Lung (tissue), 12 donors: Measurements from ENCODE around the gene SLC12A7. TPM values are rescaled to one million over a fixed set of nuclear protein-coding genes. Genes with fewer than 3 reads are reported as not detected.

ENCODE experiments used
- ATAC-seq: fragments of 200-7000 bp; cut with Tn5 transposase; one replicate; pipeline ENCODE4 v1.9.1; 2020; ENCODE audit warnings: moderate number of reproducible peaks; ENCODE audit not compliant: insufficient read depth, low FRiP score
- DNase-seq, 3 donors: peaks; one replicate each; pipeline ENCODE4 v3.0.0-alpha.2; 2013 to 2017
- H3K27ac ChIP-seq, 2 donors: one replicate each; pipeline ENCODE4 v1.5.1; 2013; ENCODE audit warnings: mild to moderate bottlenecking in 2 of 2, moderate library complexity in 2 of 2, control low read depth in 1 of 2, inconsistent platforms in 1 of 2, low read depth in 1 of 2, low read length in 1 of 2
- H3K27me3 ChIP-seq, 3 donors: one replicate each; pipeline ENCODE4 v1.5.1; 2013; ENCODE audit warnings: low read length in 2 of 3; ENCODE audit not compliant: control insufficient read depth in 3 of 3, insufficient read depth in 3 of 3
- H3K36me3 ChIP-seq, 4 donors: one replicate each; pipeline ENCODE4 v1.5.1; 2013; ENCODE audit warnings: low read length in 4 of 4, mild to moderate bottlenecking in 1 of 4, moderate library complexity in 1 of 4; ENCODE audit not compliant: control insufficient read depth in 4 of 4, insufficient read depth in 4 of 4
- H3K4me1 ChIP-seq, 5 donors: one replicate each; pipeline ENCODE4 v1.5.1; 2013; ENCODE audit warnings: low read length in 5 of 5, mild to moderate bottlenecking in 2 of 5, moderate library complexity in 1 of 5; ENCODE audit not compliant: control insufficient read depth in 5 of 5, insufficient read depth in 5 of 5
- H3K4me3 ChIP-seq: one replicate; pipeline ENCODE4 v1.5.1; 2013; ENCODE audit warnings: mild to moderate bottlenecking, control low read depth, moderate library complexity
- H3K9ac ChIP-seq, 2 donors: one replicate each; pipeline ENCODE4 v1.5.1; 2013; ENCODE audit warnings: low read length in 2 of 2, control low read depth in 1 of 2; ENCODE audit not compliant: insufficient read depth in 1 of 2
- H3K9me3 ChIP-seq, 4 donors: one replicate each; pipeline ENCODE4 v1.5.1; 2013; ENCODE audit warnings: low read length in 3 of 4, mild to moderate bottlenecking in 1 of 4, moderate library complexity in 1 of 4; ENCODE audit not compliant: control insufficient read depth in 4 of 4, insufficient read depth in 3 of 4
- WGBS, 2 donors: extraction: QIAGEN DNeasy Blood & Tissue Kit; methylation state at CpG; one replicate each; pipeline ENCODE4 v1.1.7; 2013; 5-methylcytosine and 5-hydroxymethylcytosine counted together
- polyA plus RNA-seq, 2 donors: library from polyadenylated mRNA; stranded (reverse); fragments of 200-250 nt; gene quantifications; one replicate each; pipeline ENCODE4 v1.2.1, GENCODE V29; 2013
- total RNA-seq, 2 donors: library from RNA; depleted of rRNA in 1 of 2; stranded (reverse); fragments of >200 nt in 1 of 2; gene quantifications; one replicate each; pipeline ENCODE4 v1.2.1, GENCODE V29; 2014 to 2021
- TF ChIP-seq, protein P1 (sequence below): IDR thresholded peaks from 2 replicates; pipeline ENCODE4 v1.5.1; 2012; ENCODE audit warnings: mild to moderate bottlenecking; ENCODE audit errors: control extremely low read depth, extremely low read depth
- donor health status: control.
- donor health status: control.
- donor health status: Bipolar disorder and iron deficiency.
- donor health status: healthy.
- donor health status: DM: yes; HTN: yes; CAD: no.

SLC12A7 gene
- total and polyA plus RNA-seq, 4 donors: 14.8 to 50.4 (median 39.8) TPM

DNA sequence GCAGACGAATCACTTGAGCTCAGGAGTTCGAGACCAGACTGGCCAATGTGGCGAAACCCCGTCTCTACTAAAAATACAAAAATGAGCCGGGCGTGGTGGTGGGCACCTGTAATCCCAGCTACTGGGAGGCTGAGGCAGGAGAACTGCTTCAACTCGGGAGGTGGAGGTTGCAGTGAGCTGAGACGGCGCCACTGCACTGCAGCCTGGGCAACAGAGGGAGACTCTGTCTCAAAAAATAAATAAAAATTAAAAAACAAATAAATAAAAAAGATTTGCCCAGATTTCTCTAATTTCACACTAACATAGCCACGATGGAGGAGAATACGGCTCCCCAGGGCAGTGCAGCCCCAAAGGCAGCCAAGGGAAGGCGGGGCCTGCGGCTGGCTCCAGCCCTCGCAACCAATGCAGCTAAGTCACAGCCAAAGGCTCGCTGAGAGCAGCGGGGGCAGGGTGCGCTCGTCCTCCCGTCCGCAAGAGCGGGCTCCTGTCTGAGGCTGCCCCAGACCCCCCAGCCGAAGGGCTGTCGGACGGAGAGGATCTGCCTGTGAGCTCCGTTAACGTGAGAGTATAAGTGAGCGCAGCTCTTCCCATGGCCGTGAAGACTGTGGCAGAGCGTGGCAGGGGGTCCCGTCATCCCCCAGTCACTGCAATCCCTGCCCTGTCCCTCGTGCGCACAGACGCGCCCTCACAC is 43.5 kb downstream of the SLC12A7 start:
- TF ChIP-seq, protein P1, sequence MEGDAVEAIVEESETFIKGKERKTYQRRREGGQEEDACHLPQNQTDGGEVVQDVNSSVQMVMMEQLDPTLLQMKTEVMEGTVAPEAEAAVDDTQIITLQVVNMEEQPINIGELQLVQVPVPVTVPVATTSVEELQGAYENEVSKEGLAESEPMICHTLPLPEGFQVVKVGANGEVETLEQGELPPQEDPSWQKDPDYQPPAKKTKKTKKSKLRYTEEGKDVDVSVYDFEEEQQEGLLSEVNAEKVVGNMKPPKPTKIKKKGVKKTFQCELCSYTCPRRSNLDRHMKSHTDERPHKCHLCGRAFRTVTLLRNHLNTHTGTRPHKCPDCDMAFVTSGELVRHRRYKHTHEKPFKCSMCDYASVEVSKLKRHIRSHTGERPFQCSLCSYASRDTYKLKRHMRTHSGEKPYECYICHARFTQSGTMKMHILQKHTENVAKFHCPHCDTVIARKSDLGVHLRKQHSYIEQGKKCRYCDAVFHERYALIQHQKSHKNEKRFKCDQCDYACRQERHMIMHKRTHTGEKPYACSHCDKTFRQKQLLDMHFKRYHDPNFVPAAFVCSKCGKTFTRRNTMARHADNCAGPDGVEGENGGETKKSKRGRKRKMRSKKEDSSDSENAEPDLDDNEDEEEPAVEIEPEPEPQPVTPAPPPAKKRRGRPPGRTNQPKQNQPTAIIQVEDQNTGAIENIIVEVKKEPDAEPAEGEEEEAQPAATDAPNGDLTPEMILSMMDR: no peak
- 91 to 95% methylated on average over 34 of the region's 34 CpGs for WGBS, 2 donors
- Histone ChIP-seq H3K27me3 (no peaks in the 10 kb centered on the region), H3K4me1 (no peaks in the 10 kb centered on the region), H3K9ac (no peak overlapping the region), H3K36me3 (peaks cover 2 to 53% (median 7%) of the 10 kb centered on the region in 4 donors), H3K9me3 (peaks cover 0 to 2% (median 0%) of the 10 kb centered on the region in 4 donors), H3K27ac (no peak overlapping the region), H3K4me3 (no peak overlapping the region)
- ATAC-seq (no peak), DNase-seq (no peak)

DNA sequence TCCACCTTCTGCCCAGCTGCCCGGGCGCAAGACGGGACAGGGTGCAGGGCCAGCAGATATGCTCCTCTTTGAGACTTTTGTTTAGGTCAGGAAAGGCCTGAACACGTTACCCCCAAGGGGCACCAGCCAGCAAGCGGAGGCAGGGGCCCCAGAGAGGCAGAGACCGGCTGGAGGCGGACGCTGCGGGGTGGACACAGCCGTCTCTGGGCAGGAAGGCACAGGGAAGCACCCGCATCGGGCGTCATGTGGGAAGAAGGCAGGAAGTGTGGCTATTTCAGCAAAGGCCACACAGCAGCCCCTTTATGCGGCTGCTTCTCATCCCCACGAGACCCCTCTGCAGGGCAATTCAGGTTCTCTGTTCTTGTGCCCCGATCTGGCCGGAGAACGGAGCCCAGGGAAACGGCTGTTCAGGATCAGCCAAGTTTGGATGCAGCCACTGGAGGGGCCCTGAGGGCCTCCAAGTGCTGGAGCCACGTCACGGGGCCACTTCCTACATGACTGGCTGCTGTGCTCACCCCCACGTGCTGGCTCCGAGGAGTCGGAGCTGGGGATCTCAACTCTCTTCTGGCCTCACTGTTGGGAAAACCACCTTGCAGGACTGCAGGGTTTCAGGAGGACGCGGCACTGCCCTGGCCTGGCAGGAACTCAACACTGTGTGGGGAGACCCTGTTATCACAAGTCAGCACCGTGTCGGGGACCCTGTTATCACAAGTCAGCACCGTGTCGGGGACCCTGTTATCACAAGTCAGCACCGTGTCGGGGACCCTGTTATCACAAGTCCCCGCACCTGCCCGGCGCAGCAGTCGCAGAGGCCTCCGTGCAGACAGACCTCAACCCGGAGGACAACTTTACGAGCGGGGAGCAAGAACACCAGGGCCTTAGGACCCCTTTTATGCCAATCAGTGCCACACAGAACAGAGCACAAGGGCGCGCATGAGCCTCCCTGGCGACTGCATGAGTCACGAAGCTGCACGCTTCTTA is 44.4 kb downstream of the SLC12A7 start:
- Histone ChIP-seq H3K27me3 (no peaks in the 10 kb centered on the region), H3K9ac (no peak overlapping the region), H3K27ac (no peak overlapping the region), H3K9me3 (peaks cover 0 to 2% (median 0%) of the 10 kb centered on the region in 4 donors), H3K4me1 (no peaks in the 10 kb centered on the region), H3K36me3 (peaks cover 0 to 59% (median 10%) of the 10 kb centered on the region in 4 donors), H3K4me3 (no peak overlapping the region)
- no peak for ATAC-seq
- TF ChIP-seq, protein P1: no peak
- 92 to 94% methylated on average over 45 of the region's 45 CpGs for WGBS, 2 donors
- no peak for DNase-seq

DNA sequence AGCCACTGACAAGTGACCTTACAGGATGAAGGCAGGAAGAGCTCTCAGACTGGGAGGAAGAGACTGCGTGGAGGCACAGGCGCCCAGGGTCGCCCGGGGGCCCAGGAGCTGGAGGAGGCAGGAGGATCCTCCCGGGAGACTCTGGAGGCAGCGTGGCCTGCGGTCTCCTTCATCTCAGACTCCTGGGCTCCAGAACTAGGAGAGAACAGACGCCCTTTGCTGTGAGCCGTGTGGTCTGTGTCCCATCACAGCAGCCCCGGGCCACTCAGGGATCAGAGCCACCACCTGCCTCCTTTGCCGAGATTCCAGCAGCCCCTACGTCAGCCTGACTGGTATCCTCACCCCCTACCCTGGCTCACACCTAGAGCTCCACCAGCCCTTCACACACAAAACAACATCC is 45.2 kb downstream of the SLC12A7 start:
- no peak for DNase-seq
- TF ChIP-seq, protein P1: no peak
- WGBS, 2 donors: 90 to 94% methylated on average over 10 to 12 of the region's 12 CpGs

More for the DNA sequence above, 45.2 kb downstream of the SLC12A7 start:
- no peak for ATAC-seq
- Histone ChIP-seq H3K27me3 (no peaks in the 10 kb centered on the region), H3K9ac (no peak overlapping the region), H3K4me3 (no peak overlapping the region), H3K27ac (no peak overlapping the region), H3K36me3 (peaks cover 0 to 65% (median 10%) of the 10 kb centered on the region in 4 donors), H3K4me1 (no peaks in the 10 kb centered on the region), H3K9me3 (peaks cover 0 to 2% (median 0%) of the 10 kb centered on the region in 4 donors)
